ENCODE data around the gene TSEN15. TPM values are rescaled to one million over a fixed set of nuclear protein-coding genes. Genes with fewer than 3 reads are reported as not detected.

TSEN15 gene
- total RNA-seq, 1 experiment from 2014 or later: 44.4 TPM

DNA sequence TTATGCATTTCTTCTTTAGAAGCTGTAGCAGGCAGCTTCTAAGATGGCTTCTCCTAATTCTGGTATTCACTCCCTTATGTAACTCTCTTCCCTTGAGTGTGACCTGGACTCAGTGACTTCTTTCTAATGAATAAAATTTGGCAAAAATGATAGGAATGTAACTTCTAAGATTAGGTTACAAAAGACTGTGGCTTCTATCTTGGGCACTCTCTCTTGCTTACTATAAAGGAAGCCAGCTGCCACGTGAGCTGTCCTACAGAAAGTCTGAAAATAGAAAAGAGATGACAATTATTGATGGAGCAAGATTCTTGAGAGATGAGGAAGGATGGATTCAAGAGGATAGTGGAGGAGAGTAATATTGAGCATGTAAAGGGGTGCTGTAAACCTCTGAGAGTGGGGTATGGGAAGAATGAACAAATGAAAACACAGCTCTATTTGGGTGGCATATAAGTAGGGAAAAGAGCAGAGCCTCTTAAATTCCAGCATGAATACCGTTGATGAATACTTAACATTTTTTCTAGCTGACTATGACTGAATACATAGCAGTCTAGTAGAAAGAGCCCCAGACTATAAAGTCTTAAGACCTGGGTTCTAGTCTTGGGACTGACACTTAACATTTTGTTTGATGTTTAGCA lies 5.5 kb downstream of the TSEN15 start:
- peaks cover 20% of the 10 kb centered on the region for H3K4me1 ChIP-seq
- H3K4me3 ChIP-seq: 0 out of 2 replicates have a peak overlapping the region, but pooled peaks have one; percentile 4

GRCh38 chr1:184059887-184060286 lies 8.4 kb downstream of the TSEN15 start:
- Histone ChIP-seq H3K4me1 (peaks cover 20% of the 10 kb centered on the region), H3K9me3 (replicated peaks) (no peaks in the 10 kb centered on the region), H3K27me3 (no peaks in the 10 kb centered on the region), H3K27ac (no peak overlapping the region), H3K4me3 (no peak overlapping the region), H3K36me3 (peaks cover 16% of the 10 kb centered on the region)
- DNase-seq: no peak

More for the DNA sequence above, 5.5 kb downstream of the TSEN15 start:
- peak; percentile 28 to 31 for DNase-seq
- no peaks in the 10 kb centered on the region for H3K27me3 ChIP-seq
- H3K27ac ChIP-seq: peak overlapping the region; percentile 72
- H3K9me3 ChIP-seq (replicated peaks): no peaks in the 10 kb centered on the region
- peaks cover 19% of the 10 kb centered on the region for H3K36me3 ChIP-seq

DNA sequence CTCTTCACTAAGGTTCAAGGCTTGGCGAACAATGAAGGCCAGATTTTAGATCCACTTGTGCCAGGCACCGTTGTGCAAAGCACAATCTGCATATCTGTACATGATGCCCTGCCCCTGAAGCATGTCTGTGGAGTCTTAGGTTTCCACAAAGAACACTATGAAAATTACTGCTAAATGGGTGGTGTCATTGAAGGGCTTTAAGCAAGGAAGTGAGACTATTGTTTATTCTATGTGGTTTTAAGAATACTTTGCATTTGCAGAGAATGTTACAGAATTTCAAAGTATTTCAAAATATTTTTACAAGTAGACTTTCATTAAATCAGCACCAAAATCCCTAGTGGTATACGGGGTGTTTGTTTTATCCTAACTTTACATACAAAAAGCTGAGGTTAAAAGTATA lies 8.8 kb downstream of the TSEN15 start:
- H3K27ac ChIP-seq: no peak overlapping the region
- H3K36me3 ChIP-seq: peaks cover 16% of the 10 kb centered on the region
- no peak for DNase-seq
- no peak overlapping the region for H3K4me3 ChIP-seq
- peaks cover 20% of the 10 kb centered on the region for H3K4me1 ChIP-seq
- no peaks in the 10 kb centered on the region for H3K27me3 ChIP-seq
- H3K9me3 ChIP-seq (replicated peaks): no peaks in the 10 kb centered on the region

GRCh38 chr1:184061396-184062003 lies 10.0 kb downstream of the TSEN15 start:
- Histone ChIP-seq H3K27me3 (no peaks in the 10 kb centered on the region), H3K36me3 (peaks cover 13% of the 10 kb centered on the region), H3K27ac (no peak overlapping the region), H3K4me1 (peaks cover 17% of the 10 kb centered on the region), H3K9me3 (replicated peaks) (no peaks in the 10 kb centered on the region), H3K4me3 (no peak overlapping the region)
- peak in 1 of 2 experiments; percentile 5 for DNase-seq

- H3K4me3 ChIP-seq: no peak overlapping the region
- H3K27me3 ChIP-seq: no peaks in the 10 kb centered on the region
- peaks cover 19% of the 10 kb centered on the region for H3K36me3 ChIP-seq
- no peaks in the 10 kb centered on the region for H3K9me3 ChIP-seq (replicated peaks)
- peaks cover 6% of the 10 kb centered on the region for H3K4me1 ChIP-seq
- no peak for DNase-seq
- H3K27ac ChIP-seq: no peak overlapping the region
Observed at GRCh38 chr1:184062640-184063286, 11.2 kb downstream of the TSEN15 start.

GRCh38 chr1:184065559-184065958 lies 14.0 kb downstream of the TSEN15 start:
- Histone ChIP-seq H3K36me3 (peaks cover 13% of the 10 kb centered on the region), H3K4me1 (peaks cover 1% of the 10 kb centered on the region; the same call in 1 of the 2 replicates), H3K27me3 (no peaks in the 10 kb centered on the region), H3K27ac (no peak overlapping the region), H3K9me3 (replicated peaks) (no peaks in the 10 kb centered on the region), H3K4me3 (no peak overlapping the region)
- DNase-seq: no peak

DNA sequence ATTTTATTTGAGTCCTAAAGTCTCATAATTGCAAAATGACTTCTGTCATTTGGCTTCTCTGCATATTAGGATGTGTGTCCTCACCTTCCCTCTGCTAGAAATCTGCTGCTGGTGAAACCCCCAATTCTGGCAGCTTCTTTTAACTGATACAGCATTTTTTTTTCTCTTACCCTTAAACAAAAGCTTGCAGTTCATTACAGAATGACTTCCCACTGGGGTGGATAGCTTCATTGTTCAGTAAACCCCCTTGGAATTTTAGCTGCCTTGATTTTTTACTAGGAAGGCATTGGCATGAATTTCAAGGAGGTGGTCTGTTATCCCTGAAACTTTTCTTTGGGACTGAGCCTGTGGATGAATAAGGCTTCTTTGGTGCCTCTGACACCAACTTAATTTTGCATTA lies 16.8 kb downstream of the TSEN15 start:
- Histone ChIP-seq H3K9me3 (replicated peaks) (no peaks in the 10 kb centered on the region), H3K27ac (no peak overlapping the region), H3K27me3 (no peaks in the 10 kb centered on the region), H3K36me3 (peaks cover 10% of the 10 kb centered on the region), H3K4me3 (no peak overlapping the region), H3K4me1 (no peaks in the 10 kb centered on the region)
- no peak for DNase-seq

DNA sequence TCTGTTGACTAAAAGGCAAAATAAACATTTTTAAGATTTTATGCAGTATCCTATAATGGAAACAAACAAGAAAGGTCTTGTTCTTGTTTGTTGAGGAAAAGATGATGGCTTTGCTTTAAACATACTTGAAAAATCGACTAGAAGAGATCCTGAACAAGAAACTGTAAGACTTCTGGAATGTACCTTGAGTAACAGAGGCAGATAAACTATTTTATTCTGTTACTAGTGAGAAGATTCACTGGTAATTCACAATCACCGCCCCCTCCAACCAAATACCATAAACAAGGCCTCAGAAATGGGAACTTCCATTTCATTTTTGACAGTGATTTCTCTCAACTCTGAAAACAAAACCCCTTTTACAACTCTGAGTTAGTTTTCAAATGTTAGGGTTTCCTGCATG lies 18.1 kb downstream of the TSEN15 start:
- Histone ChIP-seq H3K4me1 (no peaks in the 10 kb centered on the region), H3K4me3 (no peak overlapping the region)

GRCh38 chr1:184072376-184072775 lies 20.8 kb downstream of the TSEN15 start:
- H3K4me3 ChIP-seq: no peak overlapping the region
- H3K4me1 ChIP-seq: no peaks in the 10 kb centered on the region
- no peak overlapping the region for H3K27ac ChIP-seq
- no peaks in the 10 kb centered on the region; the same call in none of the 2 replicates for H3K36me3 ChIP-seq
- no peaks in the 10 kb centered on the region for H3K27me3 ChIP-seq
- no peaks in the 10 kb centered on the region for H3K9me3 ChIP-seq (replicated peaks)
- no peak for DNase-seq

More for the DNA sequence above, 18.1 kb downstream of the TSEN15 start:
- Histone ChIP-seq H3K27ac (no peak overlapping the region), H3K36me3 (peaks cover 10% of the 10 kb centered on the region), H3K9me3 (replicated peaks) (no peaks in the 10 kb centered on the region), H3K27me3 (no peaks in the 10 kb centered on the region)
- DNase-seq: no peak

DNA sequence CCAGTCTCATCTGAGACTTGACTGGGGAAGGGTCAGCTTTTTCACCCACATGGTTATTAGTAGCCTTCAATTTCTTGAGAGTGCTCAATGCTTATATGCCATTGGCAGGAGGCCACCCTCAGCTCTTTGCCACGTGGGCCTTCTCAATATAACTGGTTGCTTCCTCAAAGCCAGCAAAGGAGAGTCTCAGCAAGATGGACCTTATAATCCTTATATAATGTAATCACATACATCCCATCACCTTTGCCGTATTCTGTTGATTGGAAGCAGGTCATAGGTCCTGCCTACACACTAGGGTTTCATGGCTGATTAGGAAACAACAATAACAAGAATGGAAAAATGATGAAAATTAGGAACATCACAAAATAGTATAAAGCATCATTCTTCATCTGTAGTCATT lies 22.9 kb downstream of the TSEN15 start:
- Histone ChIP-seq H3K27me3 (no peaks in the 10 kb centered on the region), H3K4me1 (no peaks in the 10 kb centered on the region), H3K9me3 (replicated peaks) (no peaks in the 10 kb centered on the region), H3K27ac (no peak overlapping the region), H3K36me3 (no peaks in the 10 kb centered on the region; the same call in 1 of the 2 replicates), H3K4me3 (no peak overlapping the region)
- no peak for DNase-seq

DNA sequence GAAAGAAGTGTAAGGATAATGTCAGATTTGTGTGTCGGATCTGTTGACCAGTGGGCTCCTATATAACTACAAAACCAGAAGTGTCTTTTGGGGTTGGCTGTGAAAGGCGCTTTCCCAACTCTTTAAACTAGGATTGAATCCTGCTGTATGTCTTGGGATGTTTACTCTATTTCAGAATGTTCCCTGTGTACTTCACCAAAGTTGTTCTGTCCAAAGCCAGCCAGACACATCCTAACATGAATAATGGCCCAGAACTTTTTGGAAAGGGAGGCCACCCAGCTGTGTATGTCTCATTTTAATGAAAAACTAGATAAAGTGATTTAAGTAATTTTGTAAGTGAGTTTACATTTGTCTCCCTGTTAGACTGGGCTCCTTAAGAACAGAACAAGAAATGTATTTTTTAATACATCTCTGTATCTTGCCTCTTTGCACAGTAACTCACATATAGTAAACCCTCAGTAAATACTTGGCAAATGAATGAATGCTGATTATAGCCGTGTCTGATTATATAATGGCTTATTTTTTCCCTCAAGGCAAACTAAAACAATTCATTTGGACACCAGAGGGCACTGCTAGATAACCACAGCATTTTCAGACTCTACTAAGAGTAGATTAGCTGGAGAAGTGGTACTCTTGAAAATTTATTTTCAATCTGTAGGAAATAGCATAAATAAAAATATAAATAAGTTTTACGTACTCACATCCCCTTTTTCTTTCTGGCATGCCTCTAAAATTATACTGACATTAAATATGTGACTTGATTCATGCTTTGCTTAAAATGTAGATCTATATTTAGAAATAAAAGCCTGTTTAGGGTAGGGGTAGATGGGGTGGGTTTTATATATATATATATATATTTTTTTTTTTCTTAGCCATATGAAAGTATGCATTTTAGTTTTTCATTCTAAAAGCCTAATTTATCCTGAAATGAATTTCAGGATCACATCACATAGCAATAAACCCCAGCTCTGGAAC lies 23.8 kb downstream of the TSEN15 start:
- H3K9me3 ChIP-seq (replicated peaks): no peaks in the 10 kb centered on the region
- H3K36me3 ChIP-seq: no peaks in the 10 kb centered on the region; the same call in 1 of the 2 replicates
- no peak overlapping the region for H3K27ac ChIP-seq
- H3K4me3 ChIP-seq: no peak overlapping the region
- no peaks in the 10 kb centered on the region for H3K27me3 ChIP-seq
- peak; percentile 11 to 71 for DNase-seq
- H3K4me1 ChIP-seq: no peaks in the 10 kb centered on the region

DNA sequence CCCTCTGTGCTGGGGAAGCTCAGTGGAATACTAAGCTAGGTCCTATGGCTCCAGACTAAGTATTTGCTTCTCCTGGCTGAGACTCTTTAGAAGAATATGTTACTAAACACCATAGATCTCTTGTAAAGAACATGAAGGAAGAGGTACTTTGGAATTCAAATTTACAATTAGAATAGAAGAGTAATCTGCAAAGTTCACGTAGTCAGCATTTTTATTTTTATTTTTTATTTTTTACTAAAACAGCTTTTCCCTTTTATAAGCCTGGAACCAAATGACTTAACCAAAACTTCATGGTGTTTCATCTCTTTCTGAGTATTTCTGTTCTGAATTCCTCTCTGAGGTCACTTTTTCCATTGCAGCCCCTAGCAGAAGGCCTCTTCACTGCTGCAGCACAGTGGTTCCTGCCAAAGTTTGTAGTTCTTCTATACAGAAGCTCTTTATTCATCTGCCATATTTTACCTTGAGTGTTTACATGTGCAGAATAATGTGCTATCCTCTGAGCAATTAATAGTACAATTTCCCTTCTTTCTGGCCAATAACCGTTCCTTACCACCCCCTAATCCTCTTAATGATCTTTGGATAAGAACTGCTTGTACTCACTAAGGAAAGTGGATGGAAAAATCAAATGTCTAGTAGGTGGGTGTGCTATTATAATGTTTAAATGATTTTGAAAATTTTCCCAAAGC lies 27.2 kb downstream of the TSEN15 start:
- no peaks in the 10 kb centered on the region; the same call in 1 of the 2 replicates for H3K36me3 ChIP-seq
- no peak for DNase-seq
- H3K27ac ChIP-seq: no peak overlapping the region
- no peaks in the 10 kb centered on the region for H3K4me1 ChIP-seq
- H3K9me3 ChIP-seq (replicated peaks): no peaks in the 10 kb centered on the region
- no peaks in the 10 kb centered on the region for H3K27me3 ChIP-seq
- no peak overlapping the region for H3K4me3 ChIP-seq

- Histone ChIP-seq H3K4me3 (no peak overlapping the region), H3K27ac (no peak overlapping the region), H3K9me3 (replicated peaks) (no peaks in the 10 kb centered on the region), H3K4me1 (no peaks in the 10 kb centered on the region), H3K27me3 (no peaks in the 10 kb centered on the region), H3K36me3 (no peaks in the 10 kb centered on the region)
- no peak for DNase-seq
Observed at GRCh38 chr1:184080309-184080708, 28.8 kb downstream of the TSEN15 start.

Measured in SJCRH30 (cell line).